GM12892 (cell line): ENCODE measurements around the gene MAML3.

Source experiments
- DNase-seq: peaks from one replicate; pipeline ENCODE4 v3.0.0; 2011; ENCODE audit not compliant: insufficient read length
- FAIRE-seq: peaks from 2 replicates; lab custom pipeline; 2011; peaks lifted over from hg19 to GRCh38; lab: Jason Lieb, UNC
- POLR2A ChIP-seq: IDR thresholded peaks from 2 replicates; pipeline ENCODE4 v1.6.1; 2011; ENCODE audit warnings: low read depth, low read length, control low read depth
- POLR2AphosphoS5 ChIP-seq: IDR thresholded peaks from 2 replicates; pipeline ENCODE4 v1.6.1; 2011; ENCODE audit warnings: low read depth, low read length, control low read depth
- TAF1 ChIP-seq: IDR thresholded peaks from 2 replicates; pipeline ENCODE4 v1.6.1; 2011; ENCODE audit warnings: low read depth, mild to moderate bottlenecking, control low read depth, low read length, borderline replicate concordance

MAML3 gene

GRCh38 chr4:140094438-140095420 lies 59.3 kb downstream of the MAML3 start:
- no peak for DNase-seq
- no peak for FAIRE-seq
- no peak for TF ChIP-seq POLR2A
- TF ChIP-seq POLR2AphosphoS5: no peak
- no peak for TF ChIP-seq TAF1

GRCh38 chr4:140092094-140092851 lies 61.7 kb downstream of the MAML3 start:
- TF ChIP-seq POLR2AphosphoS5 (no peak), TAF1 (no peak), POLR2A (no peak)
- DNase-seq: no peak
- FAIRE-seq: no peak

GRCh38 chr4:140091305-140091704 lies 62.7 kb downstream of the MAML3 start:
- DNase-seq (no peak), FAIRE-seq (no peak)
- TF ChIP-seq TAF1 (no peak), POLR2AphosphoS5 (no peak), POLR2A (no peak)

GRCh38 chr4:140090215-140090731 lies 63.7 kb downstream of the MAML3 start:
- no peak for FAIRE-seq
- DNase-seq: no peak
- TF ChIP-seq POLR2AphosphoS5 (no peak), TAF1 (no peak), POLR2A (no peak)

GRCh38 chr4:140089216-140089615 lies 64.8 kb downstream of the MAML3 start:
- no peak for FAIRE-seq
- TF ChIP-seq TAF1 (no peak), POLR2A (no peak), POLR2AphosphoS5 (no peak)
- no peak for DNase-seq

GRCh38 chr4:140088323-140088967 lies 65.5 kb downstream of the MAML3 start:
- DNase-seq: no peak
- TF ChIP-seq TAF1 (no peak), POLR2AphosphoS5 (no peak), POLR2A (no peak)

GRCh38 chr4:140085881-140086280 lies 68.1 kb downstream of the MAML3 start:
- no peak for FAIRE-seq
- DNase-seq: no peak
- TF ChIP-seq POLR2A: no peak
- TF ChIP-seq POLR2AphosphoS5: no peak
- TF ChIP-seq TAF1: no peak

More at GRCh38 chr4:140088323-140088967, 65.5 kb downstream of the MAML3 start:
- FAIRE-seq: no peak

GRCh38 chr4:140085062-140085622 lies 68.8 kb downstream of the MAML3 start:
- TF ChIP-seq POLR2AphosphoS5 (no peak), TAF1 (no peak), POLR2A (no peak)
- FAIRE-seq (no peak), DNase-seq (no peak)

- TF ChIP-seq POLR2A (no peak), TAF1 (no peak), POLR2AphosphoS5 (no peak)
- FAIRE-seq (no peak), DNase-seq (no peak)
Measured at GRCh38 chr4:140084385-140084784, 69.6 kb downstream of the MAML3 start.

- FAIRE-seq (no peak), DNase-seq (no peak)
- TF ChIP-seq POLR2A (no peak), POLR2AphosphoS5 (no peak), TAF1 (no peak)
Measured at GRCh38 chr4:140082391-140082755, 71.6 kb downstream of the MAML3 start.
